ENCODE data around the gene GRHL1. TPM values are rescaled to one million over a fixed set of nuclear protein-coding genes. Genes with fewer than 3 reads are reported as not detected.

Gene GRHL1
- total RNA-seq, 1 experiment from 2014 or later: 11.6 TPM

DNA sequence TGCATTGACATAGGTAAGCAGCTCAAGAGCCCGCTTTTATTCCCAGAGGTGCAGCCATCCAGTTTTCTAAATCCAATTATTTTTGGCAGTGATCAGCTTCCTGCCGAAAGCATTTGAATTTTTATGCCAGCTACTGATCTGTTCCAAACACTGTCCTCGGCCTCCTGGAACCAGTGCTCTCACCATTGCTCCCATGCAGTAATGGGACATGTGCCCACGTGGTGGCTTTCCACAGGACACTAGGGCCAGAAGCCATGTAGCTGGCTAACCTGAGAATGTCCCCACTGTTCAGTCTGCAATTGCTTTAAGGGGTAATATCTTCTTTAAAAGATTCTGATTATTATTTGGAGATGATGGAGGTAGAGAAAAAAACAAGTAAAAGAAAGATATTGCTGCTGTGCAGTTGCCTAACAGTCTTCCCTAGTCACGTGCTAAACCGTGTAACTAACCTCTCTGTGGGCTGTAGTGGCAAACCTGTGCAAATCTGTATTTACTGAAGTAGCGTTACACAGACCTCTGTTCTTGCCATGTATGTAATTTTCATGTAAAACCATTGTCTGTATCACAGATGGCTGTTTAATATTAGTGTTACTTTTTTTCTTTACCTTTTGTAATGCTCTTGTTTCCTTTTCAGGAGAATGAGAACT is 13.0 kb downstream of the GRHL1 start:
- CTCF ChIA-PET: interaction anchor here (0.8 kb wide), 1 partner anchor 108 kb away, joined by 6 read pairs; no protein-coding TSS in a partner anchor
- Histone ChIP-seq H3K9me3 (no peaks in the 10 kb centered on the region), H3K4me1 (peaks cover 7% of the 10 kb centered on the region; the same call in 1 of the 2 replicates), H3K27me3 (replicated peaks; ENCODE audit: control insufficient read depth, insufficient read depth, low read length) (no peaks in the 10 kb centered on the region), H3K36me3 (ENCODE audit: control insufficient read depth, insufficient read depth, low read length) (no peaks in the 10 kb centered on the region; the same call in 1 of the 2 replicates), H3K4me3 (ENCODE audit: low read depth, low read length) (no peak overlapping the region)
- H3K9me3 Mint-ChIP-seq (ENCODE audit: unreplicated experiment): no peaks in the 10 kb centered on the region
- H3K27ac Mint-ChIP-seq (ENCODE audit: unreplicated experiment): no peak overlapping the region
- H3K36me3 Mint-ChIP-seq (ENCODE audit: insufficient read depth, unreplicated experiment): peaks cover 12% of the 10 kb centered on the region
- no peak for TF ChIP-seq CTCF (IDR thresholded peaks at IDR 0.05; ENCODE audit: insufficient read depth in 1 of 2, low read depth in 1 of 2, low read length in 1 of 2, severe bottlenecking in 1 of 2, unreplicated experiment in 1 of 2)
- peaks cover 9% of the 10 kb centered on the region for H3K4me1 Mint-ChIP-seq (ENCODE audit: low read depth, unreplicated experiment)
- H3K27me3 Mint-ChIP-seq (ENCODE audit: insufficient read depth, unreplicated experiment): no peaks in the 10 kb centered on the region
- no TSS peak for BruUV-seq (replicated peaks)
- DNase-seq: no peak
- intact Hi-C loops (cut with micrococcal nuclease; ENCODE audit: unreplicated experiment): no loop called here
- no peak overlapping the region for H3K4me3 Mint-ChIP-seq (ENCODE audit: unreplicated experiment)
- POLR2A ChIA-PET: no interaction called here

GRCh38 chr2:9965119-9965822 is 13.8 kb downstream of the GRHL1 start:
- H3K4me1 ChIP-seq: peaks cover 7% of the 10 kb centered on the region; the same call in 1 of the 2 replicates
- no peaks in the 10 kb centered on the region; the same call in 1 of the 2 replicates for H3K36me3 ChIP-seq (ENCODE audit: control insufficient read depth, insufficient read depth, low read length)
- ChIA-PET CTCF (no interaction called here), POLR2A (no interaction called here)
- Mint-ChIP-seq H3K27ac (ENCODE audit: unreplicated experiment) (no peak overlapping the region), H3K4me1 (ENCODE audit: low read depth, unreplicated experiment) (peaks cover 9% of the 10 kb centered on the region), H3K4me3 (ENCODE audit: unreplicated experiment) (no peak overlapping the region), H3K36me3 (ENCODE audit: insufficient read depth, unreplicated experiment) (peaks cover 12% of the 10 kb centered on the region), H3K9me3 (ENCODE audit: unreplicated experiment) (no peaks in the 10 kb centered on the region), H3K27me3 (ENCODE audit: insufficient read depth, unreplicated experiment) (no peaks in the 10 kb centered on the region)
- no peaks in the 10 kb centered on the region for H3K27me3 ChIP-seq (replicated peaks; ENCODE audit: control insufficient read depth, insufficient read depth, low read length)
- intact Hi-C loops (cut with micrococcal nuclease; ENCODE audit: unreplicated experiment): no loop called here
- BruUV-seq (replicated peaks): no TSS peak
- H3K9me3 ChIP-seq: no peaks in the 10 kb centered on the region
- H3K4me3 ChIP-seq (ENCODE audit: low read depth, low read length): no peak overlapping the region
- no peak for TF ChIP-seq CTCF (IDR thresholded peaks at IDR 0.05; ENCODE audit: insufficient read depth in 1 of 2, low read depth in 1 of 2, low read length in 1 of 2, severe bottlenecking in 1 of 2, unreplicated experiment in 1 of 2)
- DNase-seq: no peak

DNA sequence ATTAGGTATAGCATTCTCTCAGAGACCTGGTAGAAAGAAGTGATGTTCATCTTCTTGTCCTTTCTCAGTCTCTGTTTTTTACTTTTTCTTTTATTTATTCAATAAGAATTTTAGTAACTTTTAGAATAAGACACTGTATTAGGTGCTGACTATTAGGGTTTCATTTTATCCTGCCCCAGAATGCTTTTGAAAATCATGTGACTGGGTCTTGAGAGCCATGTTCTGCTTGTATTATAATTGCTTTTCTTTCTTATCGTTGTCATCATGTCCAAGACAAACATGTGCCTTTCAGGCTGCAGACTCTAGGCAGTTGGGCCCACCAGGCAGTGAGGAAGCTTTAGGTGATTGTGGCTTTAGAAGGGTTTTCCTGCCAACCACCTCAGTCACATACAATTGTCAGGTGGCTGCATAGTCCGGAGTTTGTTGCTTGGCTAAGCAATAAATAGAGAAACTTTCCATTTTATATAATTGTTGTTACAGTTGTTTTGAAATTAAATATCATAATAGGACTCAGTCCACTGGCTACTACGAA is 15.1 kb downstream of the GRHL1 start:
- Histone ChIP-seq H3K9me3 (no peaks in the 10 kb centered on the region), H3K36me3 (ENCODE audit: control insufficient read depth, insufficient read depth, low read length) (no peaks in the 10 kb centered on the region; the same call in 1 of the 2 replicates), H3K4me3 (ENCODE audit: low read depth, low read length) (no peak overlapping the region), H3K4me1 (peaks cover 7% of the 10 kb centered on the region; the same call in 1 of the 2 replicates), H3K27me3 (replicated peaks; ENCODE audit: control insufficient read depth, insufficient read depth, low read length) (no peaks in the 10 kb centered on the region)
- DNase-seq: no peak
- POLR2A ChIA-PET: no interaction called here
- Mint-ChIP-seq H3K27me3 (ENCODE audit: insufficient read depth, unreplicated experiment) (no peaks in the 10 kb centered on the region), H3K4me3 (ENCODE audit: unreplicated experiment) (no peak overlapping the region), H3K4me1 (ENCODE audit: low read depth, unreplicated experiment) (peaks cover 9% of the 10 kb centered on the region), H3K36me3 (ENCODE audit: insufficient read depth, unreplicated experiment) (peaks cover 12% of the 10 kb centered on the region), H3K27ac (ENCODE audit: unreplicated experiment) (no peak overlapping the region), H3K9me3 (ENCODE audit: unreplicated experiment) (no peaks in the 10 kb centered on the region)
- intact Hi-C loops (cut with micrococcal nuclease; ENCODE audit: unreplicated experiment): no loop called here
- no TSS peak for BruUV-seq (replicated peaks)
- no peak for TF ChIP-seq CTCF (IDR thresholded peaks at IDR 0.05; ENCODE audit: insufficient read depth in 1 of 2, low read depth in 1 of 2, low read length in 1 of 2, severe bottlenecking in 1 of 2, unreplicated experiment in 1 of 2)
- CTCF ChIA-PET: no interaction called here

Measured in Caco-2 (cell line).